Activated CD4-positive, alpha-beta T cell treated with anti-CD3 and anti-CD28 coated beads for 36 hours (primary cell): Measurements from ENCODE around the gene ELMO2. TPM values are rescaled to one million over a fixed set of nuclear protein-coding genes. Genes with fewer than 3 reads are reported as not detected.

ENCODE experiments used
- ATAC-seq: fragments of 200-7000 bp; cut with Tn5 transposase; one replicate; pipeline ENCODE4 v1.10.0; 2021; ENCODE audit warnings: mild to moderate bottlenecking, moderate library complexity
- CTCF ChIA-PET: fragments of 350-600 bp; sonication (Branson Sonifier 250); formaldehyde crosslinking; loops from one replicate; lab custom pipeline; 2021; ENCODE audit warnings: antibody characterized with exemption; lab: Charles Lee
- POLR2A ChIA-PET: fragments of 350-600 bp; sonication (Branson Sonifier 250); formaldehyde crosslinking; loops from one replicate; lab custom pipeline; 2021; ENCODE audit warnings: antibody characterized with exemption, inconsistent platforms; lab: Charles Lee
- DNase-seq: peaks from one replicate; pipeline ENCODE4 v3.0.0-alpha.2; 2020
- H3K27ac Mint-ChIP-seq: one replicate; pipeline ENCODE4 v1.8.0; 2021; ENCODE audit warnings: mixed read lengths
- H3K27me3 Mint-ChIP-seq: one replicate; pipeline ENCODE4 v1.8.0; 2021; ENCODE audit warnings: mixed read lengths
- H3K36me3 Mint-ChIP-seq: one replicate; pipeline ENCODE4 v1.8.0; 2021; ENCODE audit warnings: low read depth, mixed read lengths
- H3K4me1 Mint-ChIP-seq: one replicate; pipeline ENCODE4 v1.8.0; 2021; ENCODE audit warnings: mixed read lengths
- H3K4me3 Mint-ChIP-seq: one replicate; pipeline ENCODE4 v1.8.0; 2021; ENCODE audit warnings: mild to moderate bottlenecking, moderate library complexity, mixed read lengths
- H3K9me3 Mint-ChIP-seq: one replicate; pipeline ENCODE4 v1.8.0; 2021; ENCODE audit warnings: low read depth, mixed read lengths
- intact Hi-C, 2 experiments: fragments of 100-400 bp; cut with DNase I in 1 of 2; cut with micrococcal nuclease in 1 of 2; formaldehyde crosslinking; loops; one replicate each; pipeline versions ENCODE4 v1.14.2 to v1.15.1; 2022 to 2024; cut with DNase I, micrococcal nuclease
- total RNA-seq, 2 experiments: library from RNA; stranded (reverse); gene quantifications; one replicate each; pipeline ENCODE4 v1.2.3, GENCODE V29; 2021

ELMO2 gene
- total RNA-seq, 2 experiments from 2014 or later, result 47.4 to 54.6 TPM

GRCh38 chr20:46406986-46407670 lies 713 bp upstream of the ELMO2 start:
- peak overlapping the region; percentile 85 for H3K27ac Mint-ChIP-seq

GRCh38 chr20:46402331-46402811 lies 4.0 kb downstream of the ELMO2 start:
- H3K27me3 Mint-ChIP-seq, result no peaks in the 10 kb centered on the region
- intact Hi-C loops, result loop anchor here in 1 of 2 experiments (5.0 kb wide), 2 partner anchors 155 to 1100 kb away; partner anchors contain the start of gene NCOA3
- H3K9me3 Mint-ChIP-seq, result no peaks in the 10 kb centered on the region
- ChIA-PET CTCF (interaction anchor here (0.6 to 1.2 kb wide), 7 partner anchors 11 to 283 kb away, joined by 3 to 5 read pairs (median 3); no protein-coding TSS in a partner anchor), POLR2A (no interaction called here)
- H3K36me3 Mint-ChIP-seq, result peaks cover 6% of the 10 kb centered on the region
- no peak overlapping the region for H3K4me3 Mint-ChIP-seq
- no peak for ATAC-seq
- DNase-seq, result no peak
- H3K27ac Mint-ChIP-seq, result peak overlapping the region; percentile 80
- H3K4me1 Mint-ChIP-seq, result peaks cover 69% of the 10 kb centered on the region

More at GRCh38 chr20:46406986-46407670, 713 bp upstream of the ELMO2 start:
- H3K4me1 Mint-ChIP-seq, result peaks cover 57% of the 10 kb centered on the region
- CTCF ChIA-PET, result interaction anchor here (0.6 to 1.5 kb wide), 7 partner anchors 15 to 380 kb away, joined by 3 to 11 read pairs (median 4); no protein-coding TSS in a partner anchor
- H3K4me3 Mint-ChIP-seq, result peak overlapping the region; percentile 88
- DNase-seq (peak; percentile 96), ATAC-seq (peak; percentile 67)
- no peaks in the 10 kb centered on the region for H3K27me3 Mint-ChIP-seq
- no peaks in the 10 kb centered on the region for H3K9me3 Mint-ChIP-seq
- POLR2A ChIA-PET, result interaction anchor here (0.6 to 1.7 kb wide), 5 partner anchors 24 to 106 kb away, joined by 3 to 8 read pairs (median 4); partner anchors contain the start of gene ZNF334
- intact Hi-C loops, result loop anchor here (1.0 to 2.0 kb wide), 11 partner anchors 43 to 950 kb away; partner anchors contain the start of genes TP53RK (in 2 of the 2), ZNF335 (in 2 of the 2) and ZMYND8 (in 1 of the 2)
- peaks cover 2% of the 10 kb centered on the region for H3K36me3 Mint-ChIP-seq

GRCh38 chr20:46401478-46401860 lies 4.9 kb downstream of the ELMO2 start:
- intact Hi-C loops, result loop anchor here in 1 of 2 experiments (1.0 to 5.0 kb wide), 4 partner anchors 37 to 1101 kb away; partner anchors contain the start of genes NCOA3 and ZNF335
- ChIA-PET CTCF (interaction anchor here (1.0 to 1.1 kb wide), 2 partner anchors 170 to 432 kb away, joined by 3 read pairs; no protein-coding TSS in a partner anchor), POLR2A (interaction anchor here (0.6 to 0.7 kb wide), 2 partner anchors 32 to 149 kb away, joined by 3 read pairs; partner anchors contain the start of gene OCSTAMP)
- Mint-ChIP-seq H3K27ac (peak overlapping the region; percentile 80), H3K36me3 (peaks cover 6% of the 10 kb centered on the region), H3K4me1 (peaks cover 64% of the 10 kb centered on the region), H3K27me3 (no peaks in the 10 kb centered on the region), H3K9me3 (no peaks in the 10 kb centered on the region), H3K4me3 (peak overlapping the region; percentile 37)
- peak; percentile 50 for DNase-seq
- ATAC-seq, result peak; percentile 18

- intact Hi-C loops, result loop anchor here in 1 of 2 experiments (1.0 to 5.0 kb wide), 4 partner anchors 37 to 1101 kb away; partner anchors contain the start of genes NCOA3 and ZNF335
- ATAC-seq, result peak; percentile 87
- H3K27ac Mint-ChIP-seq, result peak overlapping the region; percentile 80
These were observed 5.5 kb downstream of the ELMO2 start for GRCh38 chr20:46400828-46401477.

GRCh38 chr20:46400253-46400652 lies 6.2 kb downstream of the ELMO2 start:
- no peaks in the 10 kb centered on the region for H3K9me3 Mint-ChIP-seq
- POLR2A ChIA-PET, result no interaction called here
- DNase-seq, result no peak
- no peak overlapping the region for H3K4me3 Mint-ChIP-seq
- CTCF ChIA-PET, result interaction anchor here (0.7 to 1.8 kb wide), 5 partner anchors 21 to 285 kb away, joined by 3 to 6 read pairs (median 5); no protein-coding TSS in a partner anchor
- no peaks in the 10 kb centered on the region for H3K27me3 Mint-ChIP-seq
- no peak for ATAC-seq
- H3K36me3 Mint-ChIP-seq, result peaks cover 6% of the 10 kb centered on the region
- intact Hi-C loops, result loop anchor here in 1 of 2 experiments (5.0 kb wide), 2 partner anchors 157 to 1102 kb away; partner anchors contain the start of gene NCOA3
- peak overlapping the region; percentile 80 for H3K27ac Mint-ChIP-seq
- peaks cover 63% of the 10 kb centered on the region for H3K4me1 Mint-ChIP-seq

More at GRCh38 chr20:46400828-46401477, 5.5 kb downstream of the ELMO2 start:
- H3K27me3 Mint-ChIP-seq, result no peaks in the 10 kb centered on the region
- H3K4me1 Mint-ChIP-seq, result peaks cover 64% of the 10 kb centered on the region
- CTCF ChIA-PET, result interaction anchor here (0.7 to 1.8 kb wide), 7 partner anchors 22 to 431 kb away, joined by 3 to 6 read pairs (median 3); no protein-coding TSS in a partner anchor
- DNase-seq, result peak; percentile 41
- H3K9me3 Mint-ChIP-seq, result no peaks in the 10 kb centered on the region
- H3K4me3 Mint-ChIP-seq, result peak overlapping the region; percentile 37
- POLR2A ChIA-PET, result interaction anchor here (0.6 to 0.7 kb wide), 2 partner anchors 31 to 150 kb away, joined by 3 read pairs; partner anchors contain the start of gene OCSTAMP
- H3K36me3 Mint-ChIP-seq, result peaks cover 6% of the 10 kb centered on the region

GRCh38 chr20:46399401-46399800 lies 7.0 kb downstream of the ELMO2 start:
- no peaks in the 10 kb centered on the region for H3K27me3 Mint-ChIP-seq
- H3K27ac Mint-ChIP-seq, result peak overlapping the region; percentile 75
- H3K36me3 Mint-ChIP-seq, result peaks cover 6% of the 10 kb centered on the region
- peak; percentile 12 for ATAC-seq
- no peak for DNase-seq
- H3K9me3 Mint-ChIP-seq, result no peaks in the 10 kb centered on the region
- peaks cover 58% of the 10 kb centered on the region for H3K4me1 Mint-ChIP-seq
- intact Hi-C loops, result no loop called here
- H3K4me3 Mint-ChIP-seq, result no peak overlapping the region
- ChIA-PET CTCF (interaction anchor here (1.1 to 1.8 kb wide), 5 partner anchors 9 to 286 kb away, joined by 3 to 6 read pairs (median 3); no protein-coding TSS in a partner anchor), POLR2A (no interaction called here)

- ATAC-seq, result no peak
- POLR2A ChIA-PET, result interaction anchor here (0.7 kb wide), 1 partner anchor 42 kb away, joined by 4 read pairs; no protein-coding TSS in a partner anchor
- Mint-ChIP-seq H3K36me3 (peaks cover 6% of the 10 kb centered on the region), H3K27ac (peak overlapping the region; percentile 75), H3K9me3 (no peaks in the 10 kb centered on the region), H3K4me1 (peaks cover 53% of the 10 kb centered on the region), H3K27me3 (no peaks in the 10 kb centered on the region), H3K4me3 (no peak overlapping the region)
- DNase-seq, result no peak
- CTCF ChIA-PET, result interaction anchor here (1.2 to 1.3 kb wide), 2 partner anchors 9 to 15 kb away, joined by 3 read pairs; no protein-coding TSS in a partner anchor
- intact Hi-C loops, result no loop called here
These were observed 7.5 kb downstream of the ELMO2 start for GRCh38 chr20:46398963-46399362.

- no peaks in the 10 kb centered on the region for H3K27me3 Mint-ChIP-seq
- CTCF ChIA-PET, result interaction anchor here (0.7 kb wide), 2 partner anchors 52 to 928 kb away, joined by 3 to 4 read pairs; no protein-coding TSS in a partner anchor
- intact Hi-C loops, result no loop called here
- H3K4me1 Mint-ChIP-seq, result peaks cover 26% of the 10 kb centered on the region
- ATAC-seq (no peak), DNase-seq (no peak)
- no peak overlapping the region for H3K4me3 Mint-ChIP-seq
- peaks cover 18% of the 10 kb centered on the region for H3K36me3 Mint-ChIP-seq
- H3K27ac Mint-ChIP-seq, result no peak overlapping the region
- H3K9me3 Mint-ChIP-seq, result no peaks in the 10 kb centered on the region
- POLR2A ChIA-PET, result no interaction called here
These were observed 10.2 kb downstream of the ELMO2 start for GRCh38 chr20:46396052-46396740.

GRCh38 chr20:46394872-46395760 lies 11.3 kb downstream of the ELMO2 start:
- H3K4me3 Mint-ChIP-seq, result no peak overlapping the region
- H3K9me3 Mint-ChIP-seq, result no peaks in the 10 kb centered on the region
- ChIA-PET POLR2A (no interaction called here), CTCF (interaction anchor here (0.6 to 0.9 kb wide), 4 partner anchors 12 to 927 kb away, joined by 3 to 4 read pairs (median 3); no protein-coding TSS in a partner anchor)
- ATAC-seq (no peak), DNase-seq (no peak)
- peaks cover 15% of the 10 kb centered on the region for H3K4me1 Mint-ChIP-seq
- no peaks in the 10 kb centered on the region for H3K27me3 Mint-ChIP-seq
- intact Hi-C loops, result no loop called here
- H3K27ac Mint-ChIP-seq, result no peak overlapping the region
- peaks cover 21% of the 10 kb centered on the region for H3K36me3 Mint-ChIP-seq
